Ascending aorta (tissue), 2 donors: Measurements from ENCODE around the gene TMEM219. TPM values are rescaled to one million over a fixed set of nuclear protein-coding genes. Genes with fewer than 3 reads are reported as not detected.

Experiments
- DNase-seq, 2 donors: peaks; one replicate each; pipeline ENCODE4 v3.0.0-alpha.2; 2019; ENCODE audit warnings: low spot score in 2 of 2
- H3K27ac ChIP-seq, 2 donors: fragments of 200-600 bp; sonication (generic); one replicate each; pipeline ENCODE4 v1.5.1; 2016 to 2017; ENCODE audit warnings: mild to moderate bottlenecking in 1 of 2
- H3K27me3 ChIP-seq: fragments of 200-600 bp; sonication (generic); one replicate; pipeline ENCODE4 v1.5.1; 2017
- H3K36me3 ChIP-seq, 2 donors: fragments of 200-600 bp; sonication (generic); one replicate each; pipeline ENCODE4 v1.5.1; 2016
- H3K4me1 ChIP-seq, 2 donors: fragments of 200-600 bp; sonication (generic); one replicate each; pipeline ENCODE4 v1.5.1; 2016 to 2017; ENCODE audit warnings: mild to moderate bottlenecking in 1 of 2
- H3K4me3 ChIP-seq, 2 donors: fragments of 200-600 bp; sonication (generic); one replicate each; pipeline ENCODE4 v1.5.1; 2016 to 2017; ENCODE audit warnings: mild to moderate bottlenecking in 1 of 2
- H3K9me3 ChIP-seq, 2 donors: fragments of 200-600 bp; sonication (generic); one replicate each; pipeline ENCODE4 v1.5.1; 2016
- CTCF ChIP-seq, 3 experiments: fragments of 200-600 bp in 2 of 3; fragments of 450-650 bp in 1 of 3; sonication (generic) in 2 of 3; IDR thresholded peaks; one replicate each; pipeline ENCODE4 v1.5.1; 2016 to 2019; ENCODE audit warnings: antibody characterized with exemption in 3 of 3, mild to moderate bottlenecking in 1 of 3, moderate library complexity in 1 of 3
- intact Hi-C: fragments of 100-400 bp; cut with DNase I; formaldehyde crosslinking; loops from one replicate; pipeline ENCODE4 v1.15.1; 2023
- total RNA-seq: library from RNA; depleted of rRNA; stranded (reverse); fragments of >200 nt; gene quantifications from one replicate; pipeline ENCODE4 v1.1.0, GENCODE V29; 2016

TMEM219 gene
- total RNA-seq, 1 donor from 2014 or later: 49.2 TPM

GRCh38 chr16:30002614-30003346 is 40.9 kb downstream of the TMEM219 start:
- H3K36me3 ChIP-seq: peaks cover 20 to 26% of the 10 kb centered on the region in 2 donors

GRCh38 chr16:30003670-30004423 is 42.0 kb downstream of the TMEM219 start:
- no peak for DNase-seq
- H3K27me3 ChIP-seq: no peaks in the 10 kb centered on the region
- peaks cover 20 to 21% of the 10 kb centered on the region in 2 donors for H3K36me3 ChIP-seq
- no peaks in the 10 kb centered on the region for H3K9me3 ChIP-seq
- H3K27ac ChIP-seq: no peak overlapping the region
- no peak for TF ChIP-seq CTCF (IDR thresholded peaks at IDR 0.05)
- no peak overlapping the region for H3K4me3 ChIP-seq
- intact Hi-C loops: no loop called here
- H3K4me1 ChIP-seq: no peaks in the 10 kb centered on the region

More at GRCh38 chr16:30002614-30003346, 40.9 kb downstream of the TMEM219 start:
- H3K4me1 ChIP-seq: no peaks in the 10 kb centered on the region
- no peaks in the 10 kb centered on the region for H3K9me3 ChIP-seq
- no peak for DNase-seq
- H3K27me3 ChIP-seq: no peaks in the 10 kb centered on the region
- no peak overlapping the region for H3K27ac ChIP-seq
- intact Hi-C loops: no loop called here
- no peak for TF ChIP-seq CTCF (IDR thresholded peaks at IDR 0.05)
- H3K4me3 ChIP-seq: no peak overlapping the region

- H3K9me3 ChIP-seq: no peaks in the 10 kb centered on the region
- intact Hi-C loops: no loop called here
- H3K4me1 ChIP-seq: no peaks in the 10 kb centered on the region
- H3K27me3 ChIP-seq: no peaks in the 10 kb centered on the region
- H3K4me3 ChIP-seq: no peak overlapping the region
- DNase-seq: no peak
- TF ChIP-seq CTCF (IDR thresholded peaks at IDR 0.05): no peak
- H3K27ac ChIP-seq: no peak overlapping the region
- peaks cover 20 to 21% of the 10 kb centered on the region in 2 donors for H3K36me3 ChIP-seq
These were observed 42.5 kb downstream of the TMEM219 start for GRCh38 chr16:30004424-30004776.

GRCh38 chr16:30004811-30005242 is 42.9 kb downstream of the TMEM219 start:
- intact Hi-C loops: no loop called here
- no peak for DNase-seq
- TF ChIP-seq CTCF (IDR thresholded peaks at IDR 0.05): no peak
- Histone ChIP-seq H3K36me3 (peaks cover 20 to 21% of the 10 kb centered on the region in 2 donors), H3K4me1 (no peaks in the 10 kb centered on the region), H3K27me3 (no peaks in the 10 kb centered on the region), H3K27ac (no peak overlapping the region), H3K9me3 (no peaks in the 10 kb centered on the region), H3K4me3 (no peak overlapping the region)

- no peak for DNase-seq
- Histone ChIP-seq H3K27me3 (peaks cover 2% of the 10 kb centered on the region), H3K4me1 (peaks cover 1% of the 10 kb centered on the region in 2 donors), H3K9me3 (no peaks in the 10 kb centered on the region), H3K27ac (no peak overlapping the region), H3K36me3 (peaks cover 15 to 20% of the 10 kb centered on the region in 2 donors), H3K4me3 (no peak overlapping the region)
- TF ChIP-seq CTCF (IDR thresholded peaks at IDR 0.05): peak; percentile 50 to 74 (median 52)
- intact Hi-C loops: no loop called here
These were observed 43.6 kb downstream of the TMEM219 start for GRCh38 chr16:30005341-30006094.
